Medulla oblongata (tissue), 1 donor: ENCODE measurements around the gene PAK2.
A peak's percentile ranks its signal among the peaks of the same experiment; 100 is the strongest.
"Not testable (repeated sequence)": the region's sequence is repeated elsewhere in the genome, so short reads cannot be mapped to it uniquely, and the experiment has no call there.

ENCODE experiments used
- DNase-seq: peaks from one replicate; pipeline ENCODE4 v3.0.0-alpha.2; 2015; ENCODE audit errors: extremely low spot score

PAK2 gene

GRCh38 chr3:196782511-196782910 is 42.9 kb downstream of the PAK2 start:
- no peak for DNase-seq

GRCh38 chr3:196788528-196788927 is 48.9 kb downstream of the PAK2 start:
- no peak for DNase-seq

DNA sequence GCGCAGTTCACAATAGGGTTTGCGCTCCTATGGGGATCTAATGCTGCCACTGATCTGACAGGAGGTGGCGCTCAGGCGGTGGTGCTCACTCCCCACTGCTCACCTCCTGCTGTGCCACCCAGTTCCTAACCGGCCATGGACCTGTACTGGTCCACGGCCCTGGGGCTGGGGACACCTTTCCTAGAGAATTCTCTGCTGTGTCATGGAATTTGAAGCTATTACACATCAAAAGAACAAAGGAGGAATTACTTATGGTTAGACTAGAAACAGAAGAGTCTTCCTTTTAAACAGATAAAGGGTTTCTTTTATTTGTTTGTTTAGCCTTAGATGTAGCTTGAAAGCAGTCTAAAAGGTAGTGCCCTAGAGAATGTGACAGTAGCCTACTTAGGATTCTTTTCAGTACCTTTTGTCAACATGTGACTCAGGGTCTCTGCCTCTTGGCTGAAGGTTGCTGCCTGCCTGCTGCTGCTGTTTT is 50.3 kb downstream of the PAK2 start:
- DNase-seq, result peak; percentile 6

DNA sequence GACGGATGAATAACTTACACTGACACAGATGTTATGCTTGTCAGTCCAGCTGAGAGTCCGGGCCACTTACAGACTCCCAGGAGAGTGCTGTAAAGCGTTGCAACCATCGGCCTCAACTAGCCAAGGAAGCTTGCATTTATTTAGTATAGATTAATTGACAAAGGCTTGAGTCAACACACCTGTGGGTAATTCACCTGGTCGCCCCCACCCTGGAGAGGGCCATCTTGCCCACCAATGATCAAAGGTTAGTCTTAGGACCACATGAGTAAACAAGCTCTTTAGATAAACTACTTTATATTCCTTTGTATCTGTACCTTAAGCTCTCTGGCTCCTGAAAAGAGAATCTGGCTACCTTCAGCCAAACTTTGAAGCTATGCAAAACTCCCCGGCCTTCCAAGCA is 51.0 kb downstream of the PAK2 start:
- no peak for DNase-seq

DNA sequence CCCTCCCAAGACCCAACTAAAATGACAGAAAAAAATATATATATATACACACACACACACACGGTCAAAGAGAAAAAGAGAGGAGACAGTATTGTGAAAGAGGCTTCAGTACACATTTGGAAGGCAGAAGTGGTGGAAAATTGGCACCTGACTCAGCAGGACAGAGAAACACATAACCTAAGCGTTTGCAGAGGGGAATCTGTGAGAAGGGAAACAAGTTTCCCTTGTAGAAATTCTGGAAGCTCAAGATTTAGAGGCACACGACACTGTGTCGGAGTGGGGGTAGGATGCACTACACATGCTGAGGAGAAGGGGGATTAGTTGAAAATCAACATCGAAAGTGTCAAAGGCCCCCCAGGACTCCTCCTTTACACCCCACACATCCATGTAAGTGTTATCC is 53.1 kb downstream of the PAK2 start:
- DNase-seq, result peak; percentile 57

- DNase-seq, result no peak
Measured at GRCh38 chr3:196793246-196793645, 53.6 kb downstream of the PAK2 start.

DNA sequence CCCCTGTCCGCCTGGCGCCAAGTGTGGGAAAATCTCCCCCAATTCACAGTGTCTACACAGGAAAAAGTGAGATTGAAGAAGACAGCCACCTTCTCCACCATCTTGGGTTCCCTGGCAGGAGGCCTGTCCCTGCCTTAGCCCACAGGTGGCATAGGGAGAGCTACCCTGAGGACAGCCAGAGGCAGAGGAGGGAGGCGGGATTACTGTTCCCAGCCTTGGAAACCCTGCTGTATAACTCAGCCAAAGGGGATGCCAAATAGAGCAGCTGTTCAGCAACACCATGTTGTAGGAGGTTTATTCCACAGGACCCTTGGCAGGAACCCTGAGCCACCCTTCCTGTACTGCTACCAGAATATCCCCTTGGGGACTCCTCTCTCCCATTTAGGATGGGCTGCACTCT is 54.8 kb downstream of the PAK2 start:
- no peak for DNase-seq

GRCh38 chr3:196796317-196796716 is 56.7 kb downstream of the PAK2 start:
- no peak for DNase-seq

- no peak for DNase-seq
Measured at GRCh38 chr3:196800742-196801434, 61.2 kb downstream of the PAK2 start.

DNA sequence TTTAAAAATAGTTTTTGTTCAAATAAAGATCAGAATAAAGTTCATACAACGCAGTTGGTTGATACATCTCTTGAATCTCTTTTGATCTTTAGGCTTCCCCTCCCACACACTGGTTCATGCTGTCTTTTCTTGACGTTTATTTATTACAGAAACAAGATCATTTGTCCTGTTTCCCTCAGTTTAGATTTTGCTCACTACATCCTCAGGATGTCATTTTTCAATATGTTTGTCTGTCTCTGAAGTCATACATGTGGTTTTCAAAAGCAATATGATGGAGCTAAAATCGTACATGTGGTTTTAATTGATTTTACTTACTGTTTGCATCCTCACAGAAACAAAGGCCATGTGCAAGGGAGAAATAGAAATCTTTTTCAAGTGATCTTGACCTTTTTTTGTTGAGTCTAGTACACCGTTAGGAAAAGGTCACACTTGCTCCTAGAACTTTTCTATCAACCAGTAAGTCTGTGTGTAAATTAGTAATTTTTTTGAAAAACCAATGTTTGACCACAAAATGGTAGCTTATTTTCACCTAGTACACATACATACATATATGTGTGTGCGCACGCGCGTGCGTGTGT is 64.3 kb downstream of the PAK2 start:
- DNase-seq, result no peak

DNA sequence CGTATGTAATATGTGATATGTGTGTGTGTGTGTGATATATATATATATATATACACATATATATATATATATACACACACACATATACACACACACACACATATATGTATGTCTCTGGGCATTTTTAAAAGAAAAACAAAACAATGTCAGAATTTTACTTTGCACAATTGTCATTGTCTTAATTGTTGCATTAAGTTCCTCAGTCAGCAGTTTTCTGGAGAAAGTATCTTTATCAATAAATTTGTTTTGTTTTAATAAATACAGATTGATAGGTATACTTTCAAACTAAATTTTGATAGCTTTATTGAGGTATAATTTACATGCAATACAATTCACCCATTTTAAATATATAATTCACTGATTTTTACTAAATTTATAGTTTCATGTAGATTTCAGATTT is 65.1 kb downstream of the PAK2 start:
- no peak for DNase-seq

DNA sequence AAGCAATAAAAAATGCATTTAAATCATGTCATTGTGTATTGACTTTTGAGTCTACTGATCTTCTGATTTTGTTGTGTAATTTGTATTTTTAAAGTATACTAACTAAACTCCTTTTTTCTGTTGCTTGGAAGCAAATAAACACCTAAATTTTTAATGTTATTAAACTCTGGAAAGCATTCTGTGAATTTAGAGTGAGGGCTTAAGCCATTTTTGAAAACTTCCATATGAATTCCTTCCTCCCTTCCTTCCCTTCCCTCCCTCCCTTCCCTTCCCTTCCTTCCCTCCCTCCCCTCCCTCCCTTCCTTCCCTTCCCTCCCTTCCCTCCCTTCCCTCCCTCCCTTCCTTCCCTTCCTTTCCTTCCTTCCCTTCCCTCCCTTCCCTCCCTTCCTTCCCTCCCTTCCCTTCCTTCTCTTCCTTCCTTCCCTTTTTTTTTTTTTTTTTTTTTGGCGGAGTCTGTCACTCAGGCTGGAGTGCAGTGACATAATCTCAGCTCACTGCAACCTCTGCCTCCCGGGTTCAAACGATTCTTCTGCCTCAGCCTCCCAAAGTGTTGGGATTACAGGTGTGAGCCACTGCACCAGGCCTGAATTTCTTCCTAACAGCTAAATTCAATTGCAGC is 71.4 kb downstream of the PAK2 start:
- DNase-seq, result no peak

GRCh38 chr3:196812853-196813252 is 73.2 kb downstream of the PAK2 start:
- no peak for DNase-seq

DNA sequence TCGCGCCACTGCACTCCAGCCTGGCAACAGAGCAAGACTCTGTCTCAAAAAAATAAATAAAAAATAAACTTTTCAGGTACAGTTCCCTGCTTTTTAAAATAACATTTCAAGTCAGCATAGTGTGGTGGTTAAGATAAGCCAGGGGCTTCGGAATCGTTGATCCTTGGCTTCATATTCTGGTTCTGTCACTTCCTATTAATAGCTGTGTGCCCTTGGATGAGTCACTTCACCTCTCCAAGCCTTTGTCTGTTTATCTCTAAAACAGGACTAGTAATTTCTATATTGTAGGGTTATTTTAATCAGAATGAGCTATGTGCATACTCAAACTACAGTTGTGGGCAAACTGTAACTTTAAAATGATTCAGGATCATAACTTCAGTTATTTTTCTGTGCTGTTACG is 74.2 kb downstream of the PAK2 start:
- DNase-seq, result no peak

DNA sequence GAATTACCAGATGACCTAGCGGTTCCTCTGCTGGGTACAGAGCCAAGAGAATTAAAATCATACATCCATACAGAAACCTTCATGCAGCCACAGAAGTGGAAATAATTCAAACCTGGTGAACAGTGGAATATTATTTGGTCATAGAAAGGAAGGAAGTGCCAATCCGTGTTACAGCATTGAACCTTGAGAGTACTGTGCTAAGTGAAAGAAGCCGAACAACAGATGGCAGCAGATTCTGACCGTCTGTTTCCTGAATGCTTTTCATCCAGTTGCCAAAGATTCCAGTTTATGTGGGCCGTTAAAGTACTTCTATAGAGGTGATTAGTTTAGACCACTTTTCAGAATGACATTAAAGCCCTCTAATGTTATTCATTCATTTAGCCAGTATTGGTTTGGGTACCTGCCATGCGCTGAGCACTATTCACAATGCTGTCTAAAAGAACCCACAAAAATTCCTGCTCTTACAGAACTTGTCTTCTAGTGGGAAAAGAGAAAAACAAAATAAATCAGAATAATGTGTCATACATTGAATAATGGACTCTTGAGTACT is 82.2 kb downstream of the PAK2 start:
- no peak for DNase-seq

DNA sequence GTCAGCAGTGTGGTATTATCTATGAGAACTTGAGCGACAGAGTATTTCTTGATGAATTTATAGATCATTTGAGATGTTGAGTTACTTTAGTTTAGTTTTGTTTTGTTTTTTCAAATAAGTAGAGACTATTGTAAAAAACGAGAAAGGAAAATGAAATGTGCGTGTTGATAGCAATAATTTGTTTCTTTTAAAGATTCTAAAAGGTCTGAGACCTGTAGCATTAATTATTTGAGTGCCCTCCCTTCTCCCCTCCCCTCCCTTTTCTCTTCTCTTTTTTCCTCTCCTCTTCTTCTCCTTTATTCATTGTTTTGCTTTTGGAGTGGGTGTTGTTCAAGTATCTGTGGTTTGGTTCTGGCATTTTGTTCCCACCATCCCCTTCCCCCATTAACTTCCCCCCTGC is 90.0 kb downstream of the PAK2 start:
- not testable (repeated sequence) for DNase-seq

DNA sequence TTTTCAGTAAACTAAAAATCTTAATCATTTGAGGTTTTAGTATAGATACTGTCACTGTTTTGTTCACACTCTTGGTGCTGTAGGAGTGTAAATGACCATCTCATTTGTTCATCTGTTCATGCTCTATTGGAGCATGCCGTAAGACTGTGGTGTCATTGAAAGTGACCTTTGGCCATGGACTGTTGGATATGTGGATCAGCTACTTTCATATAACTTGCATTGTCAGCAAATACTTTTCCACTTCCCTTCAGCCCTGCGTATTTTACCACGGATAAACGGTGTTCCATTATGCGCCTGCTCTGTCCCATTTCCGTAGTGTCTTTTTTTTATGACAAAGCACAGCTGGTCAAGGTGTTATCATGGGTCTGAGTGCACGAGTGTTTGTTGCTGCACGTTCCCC is 95.4 kb downstream of the PAK2 start:
- no peak for DNase-seq

DNA sequence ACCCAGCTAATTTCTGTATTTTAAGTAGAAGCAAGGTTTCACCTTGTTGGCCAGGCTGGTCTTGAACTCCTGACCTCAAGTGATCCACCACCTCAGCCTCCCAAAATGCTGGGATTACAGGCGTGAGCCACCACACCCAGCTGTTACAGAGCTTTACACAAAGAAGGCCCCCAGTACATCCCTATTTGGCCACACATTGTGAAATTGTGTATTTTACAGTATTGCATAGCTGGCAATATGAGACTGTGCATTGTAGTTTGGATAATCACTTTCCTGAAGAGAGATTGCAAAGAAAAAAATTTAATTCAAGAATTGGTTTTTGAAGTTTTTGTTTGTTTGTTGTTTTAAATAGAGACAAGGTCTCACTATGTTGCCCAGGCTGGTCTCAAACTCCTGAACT is 97.0 kb downstream of the PAK2 start:
- not testable (repeated sequence) for DNase-seq

GRCh38 chr3:196837819-196838420 is 98.3 kb downstream of the PAK2 start:
- peak; percentile 73 for DNase-seq

DNA sequence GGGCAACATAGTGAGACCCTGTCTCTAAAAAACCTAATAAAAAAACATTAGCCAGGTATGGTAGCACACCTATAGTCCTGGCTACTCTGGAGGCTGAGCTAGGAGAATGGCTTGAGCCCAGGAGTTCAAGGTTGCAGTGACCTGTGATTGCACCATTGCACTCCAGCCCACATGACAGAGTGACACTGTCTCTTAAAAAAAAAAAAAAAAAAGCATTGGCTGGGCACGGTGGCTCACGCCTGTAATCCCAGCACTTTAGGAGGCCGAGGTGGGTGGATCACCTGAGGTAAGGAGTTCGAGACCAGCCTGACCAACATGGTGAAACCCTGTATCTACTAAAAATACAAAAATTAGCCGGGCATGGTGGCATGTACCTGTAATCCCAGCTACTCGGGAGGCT is 99.7 kb downstream of the PAK2 start:
- DNase-seq, result not testable (repeated sequence)

DNA sequence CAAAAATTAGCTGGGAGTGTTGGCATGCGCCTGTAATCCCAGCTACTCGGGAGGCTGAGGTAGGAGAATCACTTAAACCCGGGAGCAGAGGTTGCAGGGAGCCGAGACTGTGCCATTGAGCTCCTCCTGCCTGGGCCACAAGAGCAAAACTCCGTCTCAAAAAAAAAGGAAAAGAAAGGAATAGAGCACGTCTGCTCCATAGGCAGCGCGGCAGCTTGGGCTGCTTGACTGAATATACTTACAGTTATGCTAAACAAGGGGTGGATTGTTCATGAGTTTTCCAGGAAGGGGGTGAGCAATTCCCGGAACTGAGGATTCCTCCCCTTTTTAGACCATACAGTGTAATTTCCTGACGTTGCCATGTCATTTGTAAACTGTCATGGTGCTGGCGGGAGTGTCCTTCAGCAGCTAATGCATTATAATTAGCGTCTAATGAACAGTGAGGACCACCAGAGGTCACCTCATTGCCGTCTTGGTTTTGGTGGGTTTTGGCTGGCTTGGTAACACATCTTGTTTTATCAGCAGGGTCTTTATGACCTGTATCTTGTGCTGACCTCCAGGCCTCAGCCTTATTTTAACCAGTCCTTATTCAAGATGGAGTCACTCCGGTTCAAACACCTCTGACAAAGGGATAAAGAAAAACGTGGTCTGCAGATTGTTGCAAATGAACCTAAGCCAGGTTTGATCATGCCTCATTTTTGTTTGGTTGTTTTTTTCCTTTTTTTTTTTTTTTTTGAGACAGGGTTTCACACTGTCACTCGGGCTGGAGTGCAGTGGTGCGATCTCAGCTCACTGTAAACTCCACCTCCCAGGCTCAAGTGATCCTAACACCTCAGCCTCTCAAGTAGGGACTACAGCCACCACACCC is 103.1 kb downstream of the PAK2 start:
- DNase-seq, result peak; percentile 32
